Measurements from ENCODE around the gene NAXD.

DNA sequence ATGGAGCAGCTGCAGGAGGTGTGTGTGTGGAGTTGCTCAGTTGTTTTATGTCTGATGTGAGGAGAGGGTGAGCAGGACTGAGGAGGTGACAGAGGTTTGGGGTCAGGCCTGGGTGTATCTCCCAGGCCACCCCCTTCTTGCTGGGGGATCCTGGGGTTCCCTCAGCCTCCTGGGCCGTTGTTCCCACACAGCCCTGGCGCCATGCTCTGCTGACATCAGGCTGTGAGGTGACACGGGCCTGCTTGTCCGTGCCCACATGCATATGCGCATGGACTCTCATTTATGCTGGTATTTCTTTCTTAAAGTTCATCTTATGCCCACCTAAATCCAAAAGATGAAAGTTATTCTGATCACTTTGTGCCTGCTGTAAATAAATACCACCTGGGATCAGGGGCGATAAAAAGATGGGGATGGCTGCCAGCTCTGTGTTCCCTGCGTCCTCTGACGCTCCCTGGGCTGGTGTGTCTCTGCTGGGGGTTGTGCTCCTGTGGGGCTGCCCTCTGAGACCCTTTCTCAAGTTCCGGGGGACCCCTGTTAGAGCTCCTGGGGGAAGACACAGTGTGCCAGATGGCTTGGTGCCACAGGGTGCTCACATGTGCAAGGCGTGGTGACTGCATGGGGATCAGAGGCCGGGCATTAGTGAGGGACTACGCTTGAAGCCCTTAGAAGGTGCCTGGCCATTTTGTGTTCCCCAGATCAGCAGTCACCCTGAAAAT lies 12.6 kb downstream of the NAXD start:
- TF ChIP-seq, protein P1, sequence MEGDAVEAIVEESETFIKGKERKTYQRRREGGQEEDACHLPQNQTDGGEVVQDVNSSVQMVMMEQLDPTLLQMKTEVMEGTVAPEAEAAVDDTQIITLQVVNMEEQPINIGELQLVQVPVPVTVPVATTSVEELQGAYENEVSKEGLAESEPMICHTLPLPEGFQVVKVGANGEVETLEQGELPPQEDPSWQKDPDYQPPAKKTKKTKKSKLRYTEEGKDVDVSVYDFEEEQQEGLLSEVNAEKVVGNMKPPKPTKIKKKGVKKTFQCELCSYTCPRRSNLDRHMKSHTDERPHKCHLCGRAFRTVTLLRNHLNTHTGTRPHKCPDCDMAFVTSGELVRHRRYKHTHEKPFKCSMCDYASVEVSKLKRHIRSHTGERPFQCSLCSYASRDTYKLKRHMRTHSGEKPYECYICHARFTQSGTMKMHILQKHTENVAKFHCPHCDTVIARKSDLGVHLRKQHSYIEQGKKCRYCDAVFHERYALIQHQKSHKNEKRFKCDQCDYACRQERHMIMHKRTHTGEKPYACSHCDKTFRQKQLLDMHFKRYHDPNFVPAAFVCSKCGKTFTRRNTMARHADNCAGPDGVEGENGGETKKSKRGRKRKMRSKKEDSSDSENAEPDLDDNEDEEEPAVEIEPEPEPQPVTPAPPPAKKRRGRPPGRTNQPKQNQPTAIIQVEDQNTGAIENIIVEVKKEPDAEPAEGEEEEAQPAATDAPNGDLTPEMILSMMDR (IDR thresholded peaks at IDR 0.05) = no peak
- no peak for TF ChIP-seq POLR2AphosphoS5 (IDR thresholded peaks at IDR 0.05)
- TF ChIP-seq POLR2A (IDR thresholded peaks at IDR 0.05) = no peak
